Heart left ventricle (tissue), 13 donors: ENCODE measurements around the gene TNRC6B.

Experiments used
- CTCF ChIP-seq, 12 donors: fragments of 200-600 bp; sonication (generic) in 4 of 12; IDR thresholded peaks; one replicate each; pipeline versions ENCODE4 v1.5.0 to v1.8.0; 2018 to 2022; ENCODE audit warnings: antibody characterized with exemption in 12 of 12, mild to moderate bottlenecking in 5 of 12
- POLR2A ChIP-seq, 2 donors: fragments of 450-650 bp; IDR thresholded peaks; one replicate each; pipeline ENCODE4 v1.6.1; 2017; ENCODE audit warnings: antibody characterized with exemption in 2 of 2, mild to moderate bottlenecking in 2 of 2, moderate library complexity in 2 of 2
- donor health status: ischemic (EF 13 %, LVEDD 7.1; RV severe dilation, severe dysfunction).
- donor health status: DM: no; HTN: yes; CAD: no.
- donor health status: DM: no; HTN: no; CAD: no.
- donor health status: ischemic (EF 25% LVEDD 6.9; RV normal size, moderate dysfunction).
- donor health status: ischemic (EF 25% LVEDD 5.7; RV mildly dilated, moderate dysfunction).
- donor health status: ischemic (EF 35%, LVEDD 5.7; RV mildly dilated, moderate dysfunction).
- donor health status: nonischemic (EF 11% LVEDD 7.7; RV severe dilation, severe dysfunction).
- donor health status: DM: yes; HTN: yes; CAD: no.
- donor health status: PGD.
- donor health status: ischemic (EF 29% LVEDD 5.4; RV normal size, mild dysfunction).
- donor health status: nonischemic (EF 23%, LVEDD 6.1; RV moderate dilation, normal function).

GRCh38 chr22:40180403-40180802 lies 2.7 kb downstream of the TNRC6B start:
- no peak for TF ChIP-seq POLR2A (IDR thresholded peaks at IDR 0.05)
- no peak for TF ChIP-seq CTCF (IDR thresholded peaks at IDR 0.05)
